SW 1271 (cell line): Measurements from ENCODE around the gene DGAT2.

Experiments
- DNase-seq, 2 experiments: peaks; one replicate each; lab custom pipeline; 2025; lab: John Stamatoyannopoulos, UW

DGAT2 gene

GRCh38 chr11:75826461-75827230 lies 58.1 kb downstream of the DGAT2 start:
- DNase-seq, result peak in 1 of 2 experiments; percentile 12

- DNase-seq, result no peak
Observed at GRCh38 chr11:75827562-75827961, 59.0 kb downstream of the DGAT2 start.

- no peak for DNase-seq
Observed at GRCh38 chr11:75831915-75832502, 63.4 kb downstream of the DGAT2 start.

DNA sequence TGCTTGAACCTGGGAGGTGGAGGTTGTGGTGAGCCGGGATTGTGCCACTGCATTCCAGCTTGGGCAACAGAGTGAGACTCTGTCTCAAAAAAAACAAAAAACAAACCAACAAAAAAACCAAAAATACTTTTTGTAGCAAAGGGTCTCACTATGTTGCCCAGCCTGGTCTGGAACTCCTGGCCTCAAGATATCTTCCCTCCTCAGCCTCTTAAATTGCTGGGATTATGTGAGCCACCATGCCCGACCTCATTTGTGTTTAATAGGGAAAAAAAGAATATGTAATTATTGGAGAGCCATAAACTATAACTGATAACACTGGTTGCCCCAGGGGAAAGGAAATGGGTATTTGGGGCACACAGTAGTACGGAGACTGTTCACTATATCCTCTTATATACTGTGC lies 66.2 kb downstream of the DGAT2 start:
- DNase-seq, result no peak

GRCh38 chr11:75836417-75836816 lies 67.8 kb downstream of the DGAT2 start:
- DNase-seq, result no peak

DNA sequence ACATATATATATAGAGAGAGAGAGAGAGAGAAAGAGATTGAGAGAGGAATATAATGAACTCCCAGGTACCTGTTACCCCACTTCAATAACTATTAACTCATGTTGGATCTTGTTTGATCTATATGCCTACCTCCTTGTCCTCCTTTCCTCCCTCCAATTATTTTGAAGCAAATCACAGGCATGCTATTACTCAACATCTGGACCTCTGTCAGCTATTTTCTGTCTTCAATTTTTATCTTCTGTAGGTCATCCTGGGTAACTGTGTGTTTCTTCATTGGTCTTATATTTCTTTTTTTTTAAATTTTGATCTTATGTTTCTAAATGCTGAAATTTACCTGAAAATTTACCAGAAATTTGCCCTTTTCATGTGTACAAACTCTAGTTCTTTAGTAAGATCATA lies 71.3 kb downstream of the DGAT2 start:
- DNase-seq, result no peak

DNA sequence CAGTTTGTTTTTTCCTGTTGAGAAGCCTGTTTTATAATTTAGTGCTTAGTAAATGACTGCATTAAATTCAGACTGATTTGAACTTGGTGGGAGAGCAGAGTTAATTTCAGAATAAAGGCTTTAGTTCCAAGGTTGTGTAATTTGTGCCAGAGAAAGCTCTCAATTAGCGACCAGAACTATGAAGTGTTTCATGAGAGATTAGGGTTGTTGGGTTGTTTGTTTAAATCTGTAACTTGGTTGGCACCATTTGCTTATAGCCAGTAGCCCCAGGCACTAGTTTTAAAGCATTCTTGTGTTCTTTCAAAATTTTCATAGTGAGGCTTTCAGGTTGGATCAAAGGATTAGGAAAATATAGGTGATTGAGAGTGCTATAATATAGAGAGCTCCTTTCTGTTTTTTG lies 71.9 kb downstream of the DGAT2 start:
- no peak for DNase-seq

DNA sequence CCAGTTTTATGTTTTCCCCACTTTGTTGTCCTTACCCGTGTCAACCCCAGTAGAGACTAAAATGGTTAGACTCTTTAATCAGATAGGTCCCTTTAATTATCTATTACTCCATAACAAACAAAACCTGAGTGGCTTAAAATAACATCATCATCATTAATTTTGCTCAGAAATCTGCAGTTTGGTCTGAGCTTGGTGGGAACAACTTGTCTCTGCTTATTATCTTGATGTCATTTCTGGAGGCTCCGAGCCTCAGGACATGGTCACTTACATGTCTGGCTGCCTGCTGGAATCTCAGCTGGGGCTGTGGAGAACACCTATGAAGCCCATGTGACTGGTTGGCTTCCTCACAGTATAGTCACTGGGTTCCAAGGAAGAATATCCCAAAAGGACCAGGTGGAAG lies 73.2 kb downstream of the DGAT2 start:
- no peak for DNase-seq

GRCh38 chr11:75845324-75845723 lies 76.7 kb downstream of the DGAT2 start:
- DNase-seq, result no peak

DNA sequence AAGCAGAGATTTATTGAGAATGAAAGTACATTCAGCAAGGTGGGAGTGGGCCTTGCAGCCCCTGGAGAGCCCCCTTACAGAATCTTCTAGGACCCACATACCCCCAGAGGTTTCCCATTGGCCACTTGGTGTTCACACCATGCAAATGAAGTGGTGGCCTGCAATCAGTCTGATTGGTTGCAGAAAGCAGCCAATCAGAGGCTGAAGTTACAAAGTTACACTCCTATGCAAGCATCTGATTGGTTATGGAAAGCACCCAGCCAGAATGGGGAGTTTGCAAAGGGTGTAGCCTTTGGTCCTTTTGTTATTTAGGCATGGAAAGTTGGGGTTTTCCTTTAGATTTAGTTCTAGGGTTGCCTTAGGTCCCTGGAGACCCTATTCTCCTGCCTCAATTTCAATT lies 81.3 kb downstream of the DGAT2 start:
- DNase-seq, result no peak

GRCh38 chr11:75850787-75851186 lies 82.2 kb downstream of the DGAT2 start:
- DNase-seq, result no peak
